Daoy (cell line): ENCODE data around the gene IRS1. TPM values are rescaled to one million over a fixed set of nuclear protein-coding genes. Genes with fewer than 3 reads are reported as not detected.

Experiments used
- DNase-seq: peaks from one replicate; pipeline ENCODE4 v3.0.0-alpha.2; 2015; ENCODE audit warnings: low read depth
- total RNA-seq: library from RNA; depleted of rRNA; stranded (reverse); fragments of >200 nt; shearing (Covaris generic); gene quantifications from 2 replicates; pipeline ENCODE4 v1.2.3, GENCODE V29; 2014

Gene IRS1
- total RNA-seq, 1 experiment from 2014 or later, result 6.4 TPM

- peak; percentile 18 for DNase-seq
Observed at GRCh38 chr2:226758921-226759640, 40.5 kb downstream of the IRS1 start.

GRCh38 chr2:226756131-226756530, 43.5 kb downstream of the IRS1 start:
- DNase-seq, result peak; percentile 75

- no peak for DNase-seq
Observed at GRCh38 chr2:226755631-226756030, 44.0 kb downstream of the IRS1 start.

GRCh38 chr2:226754821-226755604, 44.6 kb downstream of the IRS1 start:
- DNase-seq, result no peak

- no peak for DNase-seq
Observed at GRCh38 chr2:226752887-226753286, 46.7 kb downstream of the IRS1 start.

GRCh38 chr2:226747288-226747687, 52.3 kb downstream of the IRS1 start:
- no peak for DNase-seq

- DNase-seq, result no peak
Observed at GRCh38 chr2:226746196-226746800, 53.3 kb downstream of the IRS1 start.

GRCh38 chr2:226743915-226744314, 55.7 kb downstream of the IRS1 start:
- no peak for DNase-seq

GRCh38 chr2:226742347-226742746, 57.3 kb downstream of the IRS1 start:
- no peak for DNase-seq

- no peak for DNase-seq
Observed at GRCh38 chr2:226740039-226740648, 59.5 kb downstream of the IRS1 start.

GRCh38 chr2:226739545-226740030, 60.0 kb downstream of the IRS1 start:
- DNase-seq, result no peak

- DNase-seq, result no peak
Observed at GRCh38 chr2:226738821-226739544, 60.6 kb downstream of the IRS1 start.

- DNase-seq, result no peak
Observed at GRCh38 chr2:226738191-226738820, 61.3 kb downstream of the IRS1 start.

- DNase-seq, result no peak
Observed at GRCh38 chr2:226736382-226736781, 63.2 kb downstream of the IRS1 start.

- DNase-seq, result no peak
Observed at GRCh38 chr2:226733927-226734564, 65.6 kb downstream of the IRS1 start.

- no peak for DNase-seq
Observed at GRCh38 chr2:226733189-226733858, 66.3 kb downstream of the IRS1 start.

GRCh38 chr2:226732478-226733188, 67.0 kb downstream of the IRS1 start:
- no peak for DNase-seq

- no peak for DNase-seq
Observed at GRCh38 chr2:226730481-226730880, 69.1 kb downstream of the IRS1 start.

- peak; percentile 5 for DNase-seq
Observed at GRCh38 chr2:226728996-226729395, 70.6 kb downstream of the IRS1 start.
